ENCODE data around the gene ZGPAT. TPM values are rescaled to one million over a fixed set of nuclear protein-coding genes. Genes with fewer than 3 reads are reported as not detected.

The ZGPAT gene
- total and polyA plus RNA-seq, 9 of the 15 experiments (the other 6 are each of a cell fraction or from before 2014, with no cell fraction given): 0.14 to 26.6 (median 7.4) TPM

DNA sequence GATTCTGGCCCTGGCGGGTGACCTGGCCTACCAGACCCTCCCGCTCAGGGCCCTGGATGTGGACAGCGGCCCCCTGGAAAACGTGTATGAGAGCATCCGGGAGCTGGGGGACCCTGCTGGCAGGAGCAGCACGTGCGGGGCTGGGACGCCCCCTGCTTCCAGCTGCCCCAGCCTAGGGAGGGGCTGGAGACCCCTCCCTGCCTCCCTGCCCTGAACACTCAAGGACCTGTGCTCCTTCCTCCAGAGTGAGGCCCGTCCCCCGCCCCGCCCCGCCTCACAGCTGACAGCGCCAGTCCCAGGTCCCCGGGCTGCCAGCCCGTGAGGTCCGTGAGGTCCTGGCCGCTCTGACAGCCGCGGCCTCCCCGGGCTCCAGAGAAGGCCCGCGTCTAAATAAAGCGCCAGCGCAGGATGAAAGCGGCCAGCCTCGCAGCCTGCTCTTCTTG is 30.9 kb downstream of the ZGPAT start (continued):
- TF ChIP-seq SP1 (CRISPR knock-in tag; IDR thresholded peaks at IDR 0.05) (0 out of 2 replicates have a peak, but pooled peaks have one; percentile 41), ZNF263 (CRISPR knock-in tag; IDR thresholded peaks at IDR 0.05; ENCODE audit: borderline replicate concordance) (0 out of 2 replicates have a peak, but pooled peaks have one; percentile 48)
- TF ChIP-seq, protein P1, sequence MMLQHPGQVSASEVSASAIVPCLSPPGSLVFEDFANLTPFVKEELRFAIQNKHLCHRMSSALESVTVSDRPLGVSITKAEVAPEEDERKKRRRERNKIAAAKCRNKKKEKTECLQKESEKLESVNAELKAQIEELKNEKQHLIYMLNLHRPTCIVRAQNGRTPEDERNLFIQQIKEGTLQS (IDR thresholded peaks at IDR 0.05): 0 out of 2 replicates have a peak, but pooled peaks have one; percentile 14
- TF ChIP-seq, protein P1 (CRISPR knock-in tag; conservative IDR thresholded peaks at IDR 0.05): no peak
- TF ChIP-seq, protein P2, sequence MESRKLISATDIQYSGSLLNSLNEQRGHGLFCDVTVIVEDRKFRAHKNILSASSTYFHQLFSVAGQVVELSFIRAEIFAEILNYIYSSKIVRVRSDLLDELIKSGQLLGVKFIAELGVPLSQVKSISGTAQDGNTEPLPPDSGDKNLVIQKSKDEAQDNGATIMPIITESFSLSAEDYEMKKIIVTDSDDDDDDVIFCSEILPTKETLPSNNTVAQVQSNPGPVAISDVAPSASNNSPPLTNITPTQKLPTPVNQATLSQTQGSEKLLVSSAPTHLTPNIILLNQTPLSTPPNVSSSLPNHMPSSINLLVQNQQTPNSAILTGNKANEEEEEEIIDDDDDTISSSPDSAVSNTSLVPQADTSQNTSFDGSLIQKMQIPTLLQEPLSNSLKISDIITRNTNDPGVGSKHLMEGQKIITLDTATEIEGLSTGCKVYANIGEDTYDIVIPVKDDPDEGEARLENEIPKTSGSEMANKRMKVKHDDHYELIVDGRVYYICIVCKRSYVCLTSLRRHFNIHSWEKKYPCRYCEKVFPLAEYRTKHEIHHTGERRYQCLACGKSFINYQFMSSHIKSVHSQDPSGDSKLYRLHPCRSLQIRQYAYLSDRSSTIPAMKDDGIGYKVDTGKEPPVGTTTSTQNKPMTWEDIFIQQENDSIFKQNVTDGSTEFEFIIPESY (CRISPR knock-in tag; IDR thresholded peaks at IDR 0.05): peak; percentile 97
